Ishikawa (cell line): ENCODE results near the gene KCNJ18.

Experiments
- CEBPB ChIP-seq: IDR thresholded peaks from 2 replicates; pipeline ENCODE4 v1.6.1; 2012
- CREB1 ChIP-seq: IDR thresholded peaks from 2 replicates; pipeline ENCODE4 v1.6.1; 2012; ENCODE audit warnings: low read depth
- EGR1 ChIP-seq: IDR thresholded peaks from 2 replicates; pipeline ENCODE4 v1.6.1; 2012
- EP300 ChIP-seq: IDR thresholded peaks from 2 replicates; pipeline ENCODE4 v1.6.1; 2012; ENCODE audit warnings: borderline replicate concordance
- FOXM1 ChIP-seq: IDR thresholded peaks from 2 replicates; pipeline ENCODE4 v1.6.1; 2012; ENCODE audit warnings: low read depth, borderline replicate concordance
- MAX ChIP-seq: IDR thresholded peaks from 2 replicates; pipeline ENCODE4 v1.6.1; 2012
- NFIC ChIP-seq: IDR thresholded peaks from 2 replicates; pipeline ENCODE4 v1.6.1; 2012
- RAD21 ChIP-seq: IDR thresholded peaks from 2 replicates; pipeline ENCODE4 v1.6.1; 2012; ENCODE audit warnings: low read depth
- REST ChIP-seq: IDR thresholded peaks from 2 replicates; pipeline ENCODE4 v1.6.1; 2012; ENCODE audit warnings: low read depth, mild to moderate bottlenecking
- TAF1 ChIP-seq: IDR thresholded peaks from 2 replicates; pipeline ENCODE4 v1.6.1; 2012; ENCODE audit warnings: low read depth, mild to moderate bottlenecking
- TCF12 ChIP-seq: IDR thresholded peaks from 2 replicates; pipeline ENCODE4 v1.6.1; 2012; ENCODE audit warnings: low read depth
- TEAD4 ChIP-seq: IDR thresholded peaks from 2 replicates; pipeline ENCODE4 v1.6.1; 2012
- USF1 ChIP-seq: IDR thresholded peaks from 2 replicates; pipeline ENCODE4 v1.6.1; 2012
- YY1 ChIP-seq: IDR thresholded peaks from 2 replicates; pipeline ENCODE4 v1.6.1; 2012; ENCODE audit warnings: low read depth
- ZBTB7A ChIP-seq: IDR thresholded peaks from 2 replicates; pipeline ENCODE4 v1.6.1; 2012; ENCODE audit warnings: low read depth

The KCNJ18 gene

GRCh38 chr17:21687136-21687953 is 5.0 kb upstream of the KCNJ18 start:
- TF ChIP-seq TCF12: no peak
- no peak for TF ChIP-seq CREB1
- TF ChIP-seq CEBPB: no peak
- TF ChIP-seq TEAD4: no peak
- TF ChIP-seq RAD21: no peak
- TF ChIP-seq FOXM1: no peak
- no peak for TF ChIP-seq NFIC
- no peak for TF ChIP-seq MAX
- TF ChIP-seq USF1: no peak
- TF ChIP-seq EP300: no peak
- TF ChIP-seq ZBTB7A: no peak
- TF ChIP-seq EGR1: no peak
- TF ChIP-seq YY1: no peak
- no peak for TF ChIP-seq REST
- no peak for TF ChIP-seq TAF1

GRCh38 chr17:21688293-21688949 is 3.9 kb upstream of the KCNJ18 start:
- TF ChIP-seq TCF12 (no peak), NFIC (no peak), TEAD4 (no peak), CREB1 (no peak), ZBTB7A (no peak), FOXM1 (no peak), EP300 (no peak), CEBPB (no peak), RAD21 (no peak), EGR1 (no peak), TAF1 (no peak), YY1 (no peak), USF1 (no peak), MAX (no peak)

- TF ChIP-seq NFIC: no peak
- TF ChIP-seq REST: no peak
- no peak for TF ChIP-seq EGR1
- TF ChIP-seq USF1: no peak
- TF ChIP-seq YY1: no peak
- no peak for TF ChIP-seq FOXM1
- no peak for TF ChIP-seq TEAD4
- no peak for TF ChIP-seq TAF1
Observed at GRCh38 chr17:21689604-21690003, 2.7 kb upstream of the KCNJ18 start.

GRCh38 chr17:21705021-21705601 is 12.8 kb downstream of the KCNJ18 start:
- TF ChIP-seq EGR1 (no peak), RAD21 (no peak), TEAD4 (no peak), NFIC (no peak), FOXM1 (no peak), CEBPB (no peak), CREB1 (no peak), ZBTB7A (no peak), TAF1 (no peak), YY1 (no peak)

GRCh38 chr17:21711182-21711581 is 18.9 kb downstream of the KCNJ18 start:
- TF ChIP-seq EP300 (no peak), MAX (no peak), EGR1 (no peak), FOXM1 (no peak), CREB1 (no peak), TCF12 (no peak), YY1 (no peak), TAF1 (no peak), NFIC (no peak), RAD21 (no peak), ZBTB7A (no peak), USF1 (no peak)
